ENCODE data around the gene MRPL19.
"Not testable (repeated sequence)": the region's sequence is repeated elsewhere in the genome, so short reads cannot be mapped to it uniquely, and the experiment has no call there.

Gene MRPL19

DNA sequence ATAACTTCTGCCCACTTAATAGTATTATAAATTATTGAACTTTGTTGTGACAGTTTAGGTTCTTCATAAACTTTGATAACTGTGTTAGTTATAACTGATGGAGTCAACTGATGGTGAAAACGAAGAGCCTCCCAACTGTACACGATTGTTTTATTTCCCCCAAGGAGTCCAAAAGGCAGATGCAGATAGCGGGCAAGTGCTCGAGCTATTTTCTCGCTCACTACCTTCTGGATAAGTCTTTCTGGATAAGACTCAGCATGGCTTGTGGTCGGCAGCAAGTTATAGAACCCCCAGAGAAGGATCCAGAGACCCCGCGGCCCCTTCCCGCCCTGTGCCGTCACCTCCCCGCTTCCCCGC lies 63.6 kb downstream of the MRPL19 start:
- H3K9ac ChIP-seq (ENCODE audit: low read depth, low read length): peak overlapping the region; percentile 92
- H3K36me3 ChIP-seq (ENCODE audit: insufficient read depth, low read length): no peaks in the 10 kb centered on the region
- peaks cover 31% of the 10 kb centered on the region for H3K4me1 ChIP-seq (ENCODE audit: control insufficient read depth, insufficient read depth, low read length)
- H3K27me3 ChIP-seq (ENCODE audit: control insufficient read depth, insufficient read depth, low read length): no peaks in the 10 kb centered on the region
- H3K9me3 ChIP-seq (replicated peaks; ENCODE audit: low read length): no peaks in the 10 kb centered on the region
- peak overlapping the region; percentile 81 for H3K4me2 ChIP-seq (ENCODE audit: low read length)
- peak overlapping the region; percentile 74 for H3K4me3 ChIP-seq (ENCODE audit: low read length)

DNA sequence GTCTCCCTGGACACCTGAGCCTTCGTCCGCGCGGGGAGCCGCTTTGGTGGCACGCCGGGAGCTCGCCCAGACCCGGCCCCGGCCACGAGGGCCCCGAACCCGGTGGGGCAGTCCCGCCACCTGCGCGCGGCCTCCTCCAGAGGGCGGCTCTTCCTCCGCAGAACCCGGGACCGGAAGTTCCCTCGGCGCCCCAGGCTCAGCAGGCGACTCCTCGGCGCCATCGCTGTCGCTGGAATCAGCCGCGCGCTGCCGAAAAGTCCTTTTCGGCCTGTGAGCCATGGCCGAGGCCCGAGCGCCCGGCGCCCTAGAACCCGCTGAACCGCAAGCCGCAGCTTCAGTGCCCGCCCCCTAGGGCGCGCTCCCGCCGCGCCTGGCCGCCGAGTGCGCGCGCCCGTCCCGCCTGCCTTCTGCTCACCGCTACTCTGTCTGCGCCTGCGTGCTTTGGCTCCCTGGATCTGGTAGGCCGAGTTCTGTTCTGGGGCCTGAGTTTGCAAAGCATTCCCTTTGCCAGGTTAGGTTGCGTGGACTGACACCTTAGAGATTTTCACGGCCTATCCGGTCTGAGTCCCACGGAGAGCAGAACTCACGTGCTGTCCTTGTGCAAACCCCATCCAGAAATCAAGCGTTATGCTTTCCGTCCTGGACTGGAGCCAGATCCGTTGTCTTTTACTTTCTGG lies 64.1 kb downstream of the MRPL19 start, which contains the start of gene GCFC2:
GCFC2 (minus strand) TSS at position 339 of the 677 bp plus-strand sequence; CDS start at position 279, 60 bp downstream.
- Histone ChIP-seq H3K9me3 (replicated peaks; ENCODE audit: low read length) (no peaks in the 10 kb centered on the region), H3K27me3 (ENCODE audit: control insufficient read depth, insufficient read depth, low read length) (no peaks in the 10 kb centered on the region), H3K4me2 (ENCODE audit: low read length) (peak within 1 kb of the TSS; percentile 81), H3K4me1 (ENCODE audit: control insufficient read depth, insufficient read depth, low read length) (peaks cover 29% of the 10 kb centered on the region), H3K4me3 (ENCODE audit: low read length) (peak within 1 kb of the TSS; percentile 74), H3K36me3 (ENCODE audit: insufficient read depth, low read length) (no peaks in the 10 kb centered on the region), H3K9ac (ENCODE audit: low read depth, low read length) (peak within 1 kb of the TSS; percentile 92)

DNA sequence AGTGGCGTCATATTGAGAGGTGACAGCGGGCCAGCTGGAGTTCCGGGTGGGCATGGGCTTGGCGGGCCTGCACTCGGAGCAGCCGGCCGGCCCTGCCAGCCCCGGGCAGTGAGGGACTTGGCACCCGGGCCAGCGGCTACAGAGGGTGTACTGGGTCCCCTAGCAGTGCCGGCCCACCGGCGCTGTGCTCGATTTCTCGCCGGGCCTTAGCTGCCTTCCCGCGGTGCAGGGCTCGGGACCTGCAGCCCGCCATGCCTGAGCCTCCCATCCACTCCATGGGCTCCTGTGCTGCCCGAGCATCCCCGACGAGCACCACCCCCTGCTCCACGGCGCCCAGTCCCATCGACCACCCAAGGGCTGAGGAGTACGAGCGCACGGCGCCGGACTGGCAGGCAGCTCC lies 65.0 kb downstream of the MRPL19 start:
- H3K4me1 ChIP-seq (ENCODE audit: control insufficient read depth, insufficient read depth, low read length): peaks cover 24% of the 10 kb centered on the region
- not testable (repeated sequence) for H3K4me3 ChIP-seq (ENCODE audit: low read length); H3K9ac ChIP-seq (ENCODE audit: low read depth, low read length); H3K9me3 ChIP-seq (replicated peaks; ENCODE audit: low read length); H3K27me3 ChIP-seq (ENCODE audit: control insufficient read depth, insufficient read depth, low read length); H3K36me3 ChIP-seq (ENCODE audit: insufficient read depth, low read length)
- H3K4me2 ChIP-seq (ENCODE audit: low read length): peak overlapping the region; percentile 81

DNA sequence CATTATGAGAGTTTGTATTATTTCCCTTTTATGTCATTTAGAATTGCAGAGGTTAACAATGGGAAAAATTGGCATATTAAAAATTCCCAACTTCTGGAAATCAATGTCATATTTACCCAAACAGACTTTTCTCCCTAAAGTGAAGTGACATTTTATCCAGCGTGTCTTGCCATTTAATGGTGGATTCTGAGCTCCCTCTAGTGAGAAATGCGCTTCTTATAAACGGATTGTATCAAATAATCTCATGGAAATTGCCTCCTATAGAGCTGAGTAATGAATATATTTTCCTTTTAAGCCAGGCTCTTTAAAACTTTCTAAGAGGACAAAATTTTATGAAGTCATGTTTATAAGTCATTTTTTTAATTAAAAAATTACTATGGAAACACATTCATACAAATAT lies 69.8 kb downstream of the MRPL19 start:
- H3K9me3 ChIP-seq (replicated peaks; ENCODE audit: low read length): no peaks in the 10 kb centered on the region
- H3K4me3 ChIP-seq (ENCODE audit: low read length): no peak overlapping the region
- no peak overlapping the region for H3K4me2 ChIP-seq (ENCODE audit: low read length)
- H3K36me3 ChIP-seq (ENCODE audit: insufficient read depth, low read length): no peaks in the 10 kb centered on the region
- H3K9ac ChIP-seq (ENCODE audit: low read depth, low read length): no peak overlapping the region
- H3K27me3 ChIP-seq (ENCODE audit: control insufficient read depth, insufficient read depth, low read length): peaks cover 11% of the 10 kb centered on the region
- peaks cover 4% of the 10 kb centered on the region for H3K4me1 ChIP-seq (ENCODE audit: control insufficient read depth, insufficient read depth, low read length)

DNA sequence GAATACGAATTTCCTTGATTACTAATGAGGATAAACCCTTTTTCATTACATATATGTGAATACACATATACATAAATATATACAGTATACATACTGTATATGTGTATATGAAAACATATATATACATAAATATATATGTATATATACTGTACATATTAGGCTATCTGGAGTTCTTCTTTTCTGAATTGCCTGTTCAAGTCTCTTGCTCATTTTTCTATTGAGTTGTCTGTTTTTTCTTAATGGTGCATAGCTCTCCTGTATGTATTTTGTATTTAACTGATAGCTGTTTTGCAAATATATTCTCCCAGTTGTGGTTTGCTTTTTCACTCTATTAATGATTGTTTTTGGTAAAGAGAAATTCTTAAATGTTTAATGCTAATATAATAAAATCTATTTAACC lies 73.0 kb downstream of the MRPL19 start:
- Histone ChIP-seq H3K4me3 (ENCODE audit: low read length) (no peak overlapping the region), H3K9ac (ENCODE audit: low read depth, low read length) (no peak overlapping the region), H3K27me3 (ENCODE audit: control insufficient read depth, insufficient read depth, low read length) (peaks cover 29% of the 10 kb centered on the region), H3K9me3 (replicated peaks; ENCODE audit: low read length) (no peaks in the 10 kb centered on the region), H3K36me3 (ENCODE audit: insufficient read depth, low read length) (no peaks in the 10 kb centered on the region), H3K4me2 (ENCODE audit: low read length) (no peak overlapping the region), H3K4me1 (ENCODE audit: control insufficient read depth, insufficient read depth, low read length) (peaks cover 1% of the 10 kb centered on the region)

DNA sequence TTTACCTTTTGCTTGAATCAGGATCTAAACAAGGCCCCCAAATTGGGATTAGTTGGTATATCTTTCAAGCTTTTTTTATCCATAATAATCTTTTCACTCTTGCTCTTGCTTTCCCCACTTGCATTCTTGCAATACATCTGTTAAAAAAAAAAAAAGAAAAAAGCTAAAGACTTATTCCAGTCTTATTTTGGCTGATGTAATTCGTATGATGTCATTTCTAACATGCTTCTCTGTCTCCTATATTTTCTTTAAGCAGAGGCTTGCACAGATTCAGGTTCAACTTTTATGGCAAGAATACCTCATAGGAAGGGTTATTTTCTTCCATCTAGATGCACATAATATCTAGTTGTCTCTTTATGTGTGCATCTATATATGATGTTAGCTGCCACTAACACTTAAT lies 73.9 kb downstream of the MRPL19 start:
- Histone ChIP-seq H3K27me3 (ENCODE audit: control insufficient read depth, insufficient read depth, low read length) (peaks cover 29% of the 10 kb centered on the region), H3K4me2 (ENCODE audit: low read length) (no peak overlapping the region), H3K9me3 (replicated peaks; ENCODE audit: low read length) (no peaks in the 10 kb centered on the region), H3K4me1 (ENCODE audit: control insufficient read depth, insufficient read depth, low read length) (no peaks in the 10 kb centered on the region), H3K4me3 (ENCODE audit: low read length) (no peak overlapping the region), H3K36me3 (ENCODE audit: insufficient read depth, low read length) (no peaks in the 10 kb centered on the region), H3K9ac (ENCODE audit: low read depth, low read length) (no peak overlapping the region)

DNA sequence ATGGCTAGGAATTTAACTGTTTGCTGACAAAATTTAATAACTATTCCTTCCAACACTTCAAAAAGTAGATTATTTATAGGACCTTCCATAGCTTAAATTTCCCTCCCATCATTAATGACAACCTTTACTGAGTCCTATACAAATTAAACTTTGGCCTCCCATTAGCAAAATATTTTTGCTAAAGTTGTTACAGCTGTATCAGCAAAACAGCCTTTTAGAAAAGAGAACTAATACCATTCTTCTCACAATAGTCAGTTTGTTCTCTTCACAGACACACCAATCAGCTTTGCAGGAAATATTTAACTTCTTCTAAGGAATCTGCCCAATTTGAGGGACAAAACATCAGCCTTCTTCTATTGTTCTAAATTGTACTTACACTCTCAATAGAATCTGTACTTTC lies 76.1 kb downstream of the MRPL19 start:
- Histone ChIP-seq H3K4me2 (ENCODE audit: low read length) (no peak overlapping the region), H3K9me3 (replicated peaks; ENCODE audit: low read length) (no peaks in the 10 kb centered on the region), H3K4me1 (ENCODE audit: control insufficient read depth, insufficient read depth, low read length) (no peaks in the 10 kb centered on the region), H3K36me3 (ENCODE audit: insufficient read depth, low read length) (no peaks in the 10 kb centered on the region), H3K9ac (ENCODE audit: low read depth, low read length) (no peak overlapping the region), H3K27me3 (ENCODE audit: control insufficient read depth, insufficient read depth, low read length) (peaks cover 38% of the 10 kb centered on the region), H3K4me3 (ENCODE audit: low read length) (no peak overlapping the region)

DNA sequence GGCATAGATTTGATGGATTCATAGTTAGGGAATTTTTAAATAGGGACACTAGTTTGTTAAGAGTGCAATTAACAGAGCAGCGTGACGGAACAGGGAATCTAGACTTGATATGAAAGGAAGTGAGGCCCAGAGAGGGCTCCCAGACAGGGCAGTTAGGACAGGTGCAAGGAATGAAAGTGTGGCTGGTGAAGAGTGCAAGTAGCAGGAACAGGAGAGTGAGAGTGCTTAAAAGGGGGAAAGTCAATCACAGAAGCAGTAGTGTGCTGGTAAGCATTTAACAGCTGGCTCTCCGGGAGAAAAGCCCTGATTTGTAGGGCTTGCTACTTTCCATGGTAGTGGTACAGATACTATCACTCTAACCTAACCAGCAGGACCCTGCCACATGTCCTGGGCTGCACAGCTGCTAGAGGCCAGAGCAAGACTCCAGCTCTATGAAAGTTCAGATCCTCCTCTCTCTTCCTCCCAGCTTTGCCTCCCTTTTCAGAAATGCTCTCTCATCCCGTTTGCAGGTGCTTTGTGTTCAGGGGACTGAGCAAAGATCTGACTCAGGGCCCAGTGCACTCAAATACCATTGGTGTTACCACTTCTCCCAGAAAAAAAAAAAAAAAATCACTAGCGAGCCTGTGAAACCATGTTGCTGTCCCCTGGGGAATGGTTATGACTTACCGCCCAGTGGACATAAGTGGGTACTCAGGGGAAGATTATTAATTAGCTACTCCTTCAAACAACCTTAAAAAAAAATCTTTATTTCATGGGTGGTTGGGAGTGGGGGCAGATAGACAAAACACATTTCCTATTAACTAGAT lies 82.2 kb downstream of the MRPL19 start:
- no peak overlapping the region for H3K9ac ChIP-seq (ENCODE audit: low read depth, low read length)
- no peak overlapping the region for H3K4me3 ChIP-seq (ENCODE audit: low read length)
- H3K27me3 ChIP-seq (ENCODE audit: control insufficient read depth, insufficient read depth, low read length): peaks cover 42% of the 10 kb centered on the region
- no peaks in the 10 kb centered on the region for H3K4me1 ChIP-seq (ENCODE audit: control insufficient read depth, insufficient read depth, low read length)
- H3K4me2 ChIP-seq (ENCODE audit: low read length): no peak overlapping the region
- no peaks in the 10 kb centered on the region for H3K9me3 ChIP-seq (replicated peaks; ENCODE audit: low read length)
- no peaks in the 10 kb centered on the region for H3K36me3 ChIP-seq (ENCODE audit: insufficient read depth, low read length)

DNA sequence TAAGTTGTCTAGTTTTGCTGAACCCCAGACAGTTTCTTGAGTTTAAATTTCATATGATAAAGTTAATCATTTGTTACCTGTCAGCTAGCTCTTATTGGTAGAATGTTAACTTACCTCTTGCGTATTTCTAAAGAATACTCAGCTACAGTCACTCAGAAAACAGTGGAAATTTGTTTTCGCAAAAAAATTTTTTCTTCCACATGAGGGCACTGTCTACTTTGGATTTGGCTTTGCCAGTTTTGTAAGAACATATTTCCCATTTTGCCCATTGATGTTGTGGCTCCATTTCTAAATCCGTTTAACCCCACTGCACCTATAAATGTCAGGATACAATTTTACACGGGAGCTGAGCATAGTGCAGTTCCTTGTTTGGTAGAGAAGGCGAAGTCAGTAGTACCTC lies 83.3 kb downstream of the MRPL19 start:
- H3K27me3 ChIP-seq (ENCODE audit: control insufficient read depth, insufficient read depth, low read length): peaks cover 42% of the 10 kb centered on the region
- no peak overlapping the region for H3K4me2 ChIP-seq (ENCODE audit: low read length)
- H3K4me1 ChIP-seq (ENCODE audit: control insufficient read depth, insufficient read depth, low read length): no peaks in the 10 kb centered on the region
- H3K36me3 ChIP-seq (ENCODE audit: insufficient read depth, low read length): no peaks in the 10 kb centered on the region
- H3K9me3 ChIP-seq (replicated peaks; ENCODE audit: low read length): no peaks in the 10 kb centered on the region
- H3K4me3 ChIP-seq (ENCODE audit: low read length): no peak overlapping the region
- H3K9ac ChIP-seq (ENCODE audit: low read depth, low read length): no peak overlapping the region

DNA sequence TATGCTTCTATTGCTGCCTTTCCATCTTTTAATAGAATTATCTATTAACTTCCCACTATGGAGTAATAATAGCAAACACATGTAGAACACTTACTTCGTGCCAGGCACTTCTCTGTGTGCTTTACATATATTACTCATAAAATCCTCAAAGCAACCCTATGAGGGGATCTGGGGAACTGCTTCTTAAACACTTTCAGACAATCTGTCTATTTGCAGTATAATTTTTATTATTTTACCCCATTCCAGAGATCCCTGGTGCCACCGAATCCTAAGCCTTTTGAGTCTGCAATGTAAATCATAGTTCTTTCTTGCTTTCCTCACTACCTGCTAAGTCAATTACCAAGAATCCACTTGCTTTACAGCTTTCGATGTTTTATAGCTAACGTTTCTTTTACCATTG lies 89.7 kb downstream of the MRPL19 start:
- H3K27me3 ChIP-seq (ENCODE audit: control insufficient read depth, insufficient read depth, low read length): peaks cover 18% of the 10 kb centered on the region
- no peak overlapping the region for H3K9ac ChIP-seq (ENCODE audit: low read depth, low read length)
- no peaks in the 10 kb centered on the region for H3K36me3 ChIP-seq (ENCODE audit: insufficient read depth, low read length)
- H3K4me3 ChIP-seq (ENCODE audit: low read length): no peak overlapping the region
- no peaks in the 10 kb centered on the region for H3K9me3 ChIP-seq (replicated peaks; ENCODE audit: low read length)
- no peak overlapping the region for H3K4me2 ChIP-seq (ENCODE audit: low read length)
- H3K4me1 ChIP-seq (ENCODE audit: control insufficient read depth, insufficient read depth, low read length): no peaks in the 10 kb centered on the region

DNA sequence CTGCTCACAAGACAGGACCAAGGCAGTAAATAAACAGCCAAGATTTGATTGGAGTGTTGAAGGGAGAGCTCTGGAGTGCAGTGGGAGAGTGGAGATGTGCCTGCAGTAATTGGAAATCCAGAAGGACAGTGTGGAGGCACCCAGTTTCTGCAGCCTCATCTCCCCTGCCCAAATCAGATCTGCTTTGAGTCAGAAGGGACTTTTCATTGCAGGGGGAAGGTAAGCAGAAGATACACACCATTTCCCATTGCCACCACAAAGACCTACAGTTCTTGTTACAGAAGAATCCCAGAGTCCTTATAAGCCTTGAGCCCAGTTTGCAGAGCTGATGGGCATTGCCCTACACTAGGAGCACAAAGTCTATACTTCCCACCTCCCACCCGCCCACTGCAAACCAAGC lies 91.4 kb downstream of the MRPL19 start:
- H3K4me2 ChIP-seq (ENCODE audit: low read length): no peak overlapping the region

More for the DNA sequence above, 91.4 kb downstream of the MRPL19 start:
- Histone ChIP-seq H3K9me3 (replicated peaks; ENCODE audit: low read length) (no peaks in the 10 kb centered on the region), H3K27me3 (ENCODE audit: control insufficient read depth, insufficient read depth, low read length) (peaks cover 8% of the 10 kb centered on the region), H3K4me1 (ENCODE audit: control insufficient read depth, insufficient read depth, low read length) (no peaks in the 10 kb centered on the region), H3K4me3 (ENCODE audit: low read length) (no peak overlapping the region), H3K36me3 (ENCODE audit: insufficient read depth, low read length) (no peaks in the 10 kb centered on the region), H3K9ac (ENCODE audit: low read depth, low read length) (no peak overlapping the region)

Measured in skeletal muscle satellite cell (primary cell).